ENCODE measurements around the gene DLGAP4. TPM values are rescaled to one million over a fixed set of nuclear protein-coding genes. Genes with fewer than 3 reads are reported as not detected.

DLGAP4 gene
- total RNA-seq, 1 donor from 2014 or later = 172 TPM

DNA sequence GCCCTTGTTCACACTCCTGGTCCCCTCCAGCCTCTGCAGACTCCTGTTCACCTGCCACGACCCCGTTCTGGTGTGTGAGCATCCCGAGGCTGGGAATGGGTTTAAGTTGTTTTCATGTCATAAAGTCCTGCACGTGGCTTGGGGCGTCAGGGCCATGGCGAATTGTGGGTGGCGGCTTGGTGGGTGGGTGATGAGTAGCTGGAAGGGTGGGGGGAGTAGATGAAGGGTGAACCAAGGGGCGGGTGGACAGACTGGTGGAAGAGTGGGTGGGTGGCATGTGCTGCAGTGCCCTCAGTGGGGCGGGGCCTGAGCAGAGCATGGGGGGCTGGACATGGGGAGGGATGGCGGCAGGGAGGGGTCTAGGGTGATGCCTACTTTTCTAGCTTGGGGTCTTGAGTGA is 54.3 kb downstream of the DLGAP4 start:
- Mint-ChIP-seq H3K4me3 (ENCODE audit: unreplicated experiment) (no peak overlapping the region), H3K4me1 (ENCODE audit: unreplicated experiment) (peaks cover 5% of the 10 kb centered on the region), H3K27ac (ENCODE audit: unreplicated experiment) (no peak overlapping the region), H3K9me3 (ENCODE audit: unreplicated experiment) (no peaks in the 10 kb centered on the region), H3K27me3 (ENCODE audit: unreplicated experiment) (peaks cover 14% of the 10 kb centered on the region), H3K36me3 (ENCODE audit: low read depth, unreplicated experiment) (no peaks in the 10 kb centered on the region)
- TF ChIP-seq, protein P1, sequence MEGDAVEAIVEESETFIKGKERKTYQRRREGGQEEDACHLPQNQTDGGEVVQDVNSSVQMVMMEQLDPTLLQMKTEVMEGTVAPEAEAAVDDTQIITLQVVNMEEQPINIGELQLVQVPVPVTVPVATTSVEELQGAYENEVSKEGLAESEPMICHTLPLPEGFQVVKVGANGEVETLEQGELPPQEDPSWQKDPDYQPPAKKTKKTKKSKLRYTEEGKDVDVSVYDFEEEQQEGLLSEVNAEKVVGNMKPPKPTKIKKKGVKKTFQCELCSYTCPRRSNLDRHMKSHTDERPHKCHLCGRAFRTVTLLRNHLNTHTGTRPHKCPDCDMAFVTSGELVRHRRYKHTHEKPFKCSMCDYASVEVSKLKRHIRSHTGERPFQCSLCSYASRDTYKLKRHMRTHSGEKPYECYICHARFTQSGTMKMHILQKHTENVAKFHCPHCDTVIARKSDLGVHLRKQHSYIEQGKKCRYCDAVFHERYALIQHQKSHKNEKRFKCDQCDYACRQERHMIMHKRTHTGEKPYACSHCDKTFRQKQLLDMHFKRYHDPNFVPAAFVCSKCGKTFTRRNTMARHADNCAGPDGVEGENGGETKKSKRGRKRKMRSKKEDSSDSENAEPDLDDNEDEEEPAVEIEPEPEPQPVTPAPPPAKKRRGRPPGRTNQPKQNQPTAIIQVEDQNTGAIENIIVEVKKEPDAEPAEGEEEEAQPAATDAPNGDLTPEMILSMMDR (IDR thresholded peaks at IDR 0.05; ENCODE audit: unreplicated experiment) = no peak
- no peak for DNase-seq (ENCODE audit: low spot score)

GRCh38 chr20:36361406-36361805 is 55.3 kb downstream of the DLGAP4 start:
- Mint-ChIP-seq H3K4me1 (ENCODE audit: unreplicated experiment) (peaks cover 7% of the 10 kb centered on the region), H3K4me3 (ENCODE audit: unreplicated experiment) (no peak overlapping the region), H3K9me3 (ENCODE audit: unreplicated experiment) (no peaks in the 10 kb centered on the region), H3K27me3 (ENCODE audit: unreplicated experiment) (peaks cover 12% of the 10 kb centered on the region), H3K36me3 (ENCODE audit: low read depth, unreplicated experiment) (no peaks in the 10 kb centered on the region), H3K27ac (ENCODE audit: unreplicated experiment) (no peak overlapping the region)
- TF ChIP-seq, protein P1 (IDR thresholded peaks at IDR 0.05; ENCODE audit: unreplicated experiment) = no peak
- DNase-seq (ENCODE audit: low spot score) = no peak

DNA sequence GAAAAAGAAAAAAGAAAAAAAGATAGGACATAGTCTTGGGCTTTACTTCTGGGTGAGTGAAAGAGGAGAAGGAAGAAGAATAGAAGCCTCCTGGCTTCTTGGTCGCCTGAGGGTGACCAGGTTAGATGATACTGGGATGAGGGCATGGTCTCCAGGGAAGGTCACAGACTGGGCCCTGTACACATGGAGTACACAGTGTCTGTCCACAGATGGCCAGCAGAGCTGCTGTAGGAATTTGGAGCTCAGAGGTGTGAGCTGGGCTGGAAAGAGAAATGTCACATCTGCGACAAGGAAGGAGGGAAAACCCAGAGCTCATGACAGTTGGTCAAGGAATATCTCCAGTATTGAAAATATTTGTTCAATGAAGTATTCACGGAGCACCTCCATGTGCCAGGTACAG is 56.1 kb downstream of the DLGAP4 start:
- H3K9me3 Mint-ChIP-seq (ENCODE audit: unreplicated experiment) = no peaks in the 10 kb centered on the region
- no peak for DNase-seq (ENCODE audit: low spot score)
- peaks cover 12% of the 10 kb centered on the region for H3K27me3 Mint-ChIP-seq (ENCODE audit: unreplicated experiment)
- no peak overlapping the region for H3K27ac Mint-ChIP-seq (ENCODE audit: unreplicated experiment)
- no peak overlapping the region for H3K4me3 Mint-ChIP-seq (ENCODE audit: unreplicated experiment)
- no peaks in the 10 kb centered on the region for H3K36me3 Mint-ChIP-seq (ENCODE audit: low read depth, unreplicated experiment)
- TF ChIP-seq, protein P1 (IDR thresholded peaks at IDR 0.05; ENCODE audit: unreplicated experiment) = no peak
- peaks cover 7% of the 10 kb centered on the region for H3K4me1 Mint-ChIP-seq (ENCODE audit: unreplicated experiment)

DNA sequence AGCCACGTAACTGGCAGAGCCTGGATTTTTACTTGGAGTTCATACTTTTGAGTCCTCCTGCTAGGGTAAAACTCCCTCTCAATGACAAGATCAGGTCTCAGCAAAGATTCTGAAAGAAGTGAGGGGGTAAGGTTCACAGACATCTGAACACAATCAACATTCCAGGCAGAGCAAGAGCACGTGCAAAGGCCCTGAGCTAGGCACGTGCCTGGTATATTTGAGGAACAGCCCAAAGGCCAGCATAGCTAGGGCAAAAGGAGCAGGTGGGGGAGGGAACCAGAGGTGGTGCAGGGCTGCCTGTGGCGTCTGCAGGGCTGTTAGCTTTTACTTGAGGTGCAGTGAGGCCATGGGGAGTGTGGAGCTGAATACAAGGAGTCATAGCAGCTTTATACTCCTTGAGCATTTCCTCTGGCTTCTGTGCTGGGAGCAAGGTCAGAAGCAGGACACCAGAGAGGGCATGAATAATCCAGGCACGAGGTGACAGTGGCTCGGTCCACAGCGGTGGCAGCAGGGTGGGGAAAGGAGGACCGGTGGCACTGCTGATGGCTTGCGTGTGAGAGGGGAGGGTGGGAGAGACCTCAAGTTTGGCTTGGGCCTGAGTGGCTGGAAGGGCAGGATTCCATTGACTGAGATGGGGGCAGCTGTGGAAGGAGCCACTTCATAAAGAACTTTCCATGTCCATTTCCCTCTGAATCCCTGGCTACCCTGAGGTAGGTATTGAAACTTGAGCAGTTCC is 57.0 kb downstream of the DLGAP4 start:
- TF ChIP-seq, protein P1 (IDR thresholded peaks at IDR 0.05; ENCODE audit: unreplicated experiment) = no peak
- no peak for DNase-seq (ENCODE audit: low spot score)
- Mint-ChIP-seq H3K4me3 (ENCODE audit: unreplicated experiment) (no peak overlapping the region), H3K27me3 (ENCODE audit: unreplicated experiment) (peaks cover 12% of the 10 kb centered on the region), H3K4me1 (ENCODE audit: unreplicated experiment) (peaks cover 7% of the 10 kb centered on the region), H3K27ac (ENCODE audit: unreplicated experiment) (no peak overlapping the region), H3K36me3 (ENCODE audit: low read depth, unreplicated experiment) (no peaks in the 10 kb centered on the region), H3K9me3 (ENCODE audit: unreplicated experiment) (no peaks in the 10 kb centered on the region)

- no peaks in the 10 kb centered on the region for H3K36me3 Mint-ChIP-seq (ENCODE audit: low read depth, unreplicated experiment)
- no peak overlapping the region for H3K4me3 Mint-ChIP-seq (ENCODE audit: unreplicated experiment)
- TF ChIP-seq, protein P1 (IDR thresholded peaks at IDR 0.05; ENCODE audit: unreplicated experiment) = no peak
- H3K9me3 Mint-ChIP-seq (ENCODE audit: unreplicated experiment) = no peaks in the 10 kb centered on the region
- H3K27ac Mint-ChIP-seq (ENCODE audit: unreplicated experiment) = no peak overlapping the region
- peaks cover 7% of the 10 kb centered on the region for H3K4me1 Mint-ChIP-seq (ENCODE audit: unreplicated experiment)
- no peak for DNase-seq (ENCODE audit: low spot score)
- peaks cover 12% of the 10 kb centered on the region for H3K27me3 Mint-ChIP-seq (ENCODE audit: unreplicated experiment)
Measured at GRCh38 chr20:36364506-36364905, 58.4 kb downstream of the DLGAP4 start.

All from endothelial cell (in vitro differentiated cells).